ENCODE data around the gene TGFBR2. TPM values are rescaled to one million over a fixed set of nuclear protein-coding genes. Genes with fewer than 3 reads are reported as not detected.

The TGFBR2 gene
- total RNA-seq, 2 donors from 2014 or later: 53.0 to 69.6 TPM

GRCh38 chr3:30615615-30616346 is 9.4 kb downstream of the TGFBR2 start:
- Histone ChIP-seq H3K4me1 (replicated peaks) (no peaks in the 10 kb centered on the region), H3K27me3 (replicated peaks; ENCODE audit: insufficient read depth) (no peaks in the 10 kb centered on the region), H3K36me3 (no peaks in the 10 kb centered on the region), H3K27ac (no peak overlapping the region), H3K9me3 (no peaks in the 10 kb centered on the region), H3K4me3 (no peak overlapping the region)
- TF ChIP-seq POLR2A (IDR thresholded peaks at IDR 0.05) (no peak), CTCF (IDR thresholded peaks at IDR 0.05) (no peak), POLR2AphosphoS5 (IDR thresholded peaks at IDR 0.05) (no peak)
- 67% methylated on average over 3 of the region's 3 CpGs for WGBS
- no peak for DNase-seq (ENCODE audit: low spot score)
- intact Hi-C loops (cut with DNase I): no loop called here

GRCh38 chr3:30616347-30617027 is 10.1 kb downstream of the TGFBR2 start:
- WGBS: 68% methylated on average over 1 of the region's 1 CpG
- Histone ChIP-seq H3K4me3 (no peak overlapping the region), H3K27me3 (replicated peaks; ENCODE audit: insufficient read depth) (no peaks in the 10 kb centered on the region), H3K36me3 (no peaks in the 10 kb centered on the region), H3K4me1 (replicated peaks) (no peaks in the 10 kb centered on the region), H3K9me3 (no peaks in the 10 kb centered on the region), H3K27ac (no peak overlapping the region)
- TF ChIP-seq POLR2AphosphoS5 (IDR thresholded peaks at IDR 0.05) (no peak), CTCF (IDR thresholded peaks at IDR 0.05) (no peak), POLR2A (IDR thresholded peaks at IDR 0.05) (no peak)
- intact Hi-C loops (cut with DNase I): no loop called here
- no peak for DNase-seq (ENCODE audit: low spot score)

DNA sequence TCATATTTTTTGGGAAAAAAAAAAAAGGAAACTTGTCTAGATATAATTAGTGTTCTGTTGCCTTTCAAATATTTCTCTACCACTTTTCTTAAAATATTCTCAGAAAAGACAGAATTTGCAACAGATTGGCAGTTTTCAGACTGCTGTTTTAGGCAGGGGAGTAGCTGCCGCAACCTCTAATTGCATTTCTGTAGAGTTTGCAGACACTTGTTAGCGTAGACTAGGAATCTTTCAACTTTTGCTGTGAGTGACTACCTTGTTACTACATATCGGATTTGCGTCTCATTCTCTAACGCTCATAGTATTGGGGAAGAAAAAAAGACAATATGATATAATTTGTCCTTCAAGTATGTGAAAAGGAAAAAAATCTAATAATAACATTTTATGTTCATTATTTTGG is 10.7 kb downstream of the TGFBR2 start:
- Histone ChIP-seq H3K27me3 (replicated peaks; ENCODE audit: insufficient read depth) (no peaks in the 10 kb centered on the region), H3K4me3 (no peak overlapping the region), H3K27ac (no peak overlapping the region), H3K4me1 (replicated peaks) (no peaks in the 10 kb centered on the region), H3K9me3 (no peaks in the 10 kb centered on the region), H3K36me3 (no peaks in the 10 kb centered on the region)
- intact Hi-C loops (cut with DNase I): no loop called here
- 94% methylated on average over 5 of the region's 5 CpGs for WGBS
- DNase-seq (ENCODE audit: low spot score): no peak
- TF ChIP-seq POLR2A (IDR thresholded peaks at IDR 0.05) (no peak), CTCF (IDR thresholded peaks at IDR 0.05) (no peak), POLR2AphosphoS5 (IDR thresholded peaks at IDR 0.05) (no peak)

DNA sequence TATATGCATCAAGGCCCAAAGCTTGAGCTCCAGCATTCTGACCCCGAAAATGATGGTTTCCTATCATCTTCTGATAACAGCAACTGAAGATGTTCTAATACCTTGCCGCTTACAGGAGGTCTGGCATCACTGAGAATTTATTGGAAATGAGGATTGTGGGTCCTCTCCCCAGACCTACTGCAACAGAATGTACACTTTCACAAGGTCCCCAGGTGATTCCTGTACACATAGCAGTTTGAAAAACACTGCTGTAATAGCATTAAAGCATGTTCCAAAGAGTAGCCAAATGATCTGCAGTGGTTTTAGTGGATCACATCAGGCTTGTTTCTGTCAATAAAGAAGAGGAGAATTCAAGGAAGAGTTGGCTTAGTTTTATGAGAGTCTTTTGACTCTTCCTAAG is 11.3 kb downstream of the TGFBR2 start:
- intact Hi-C loops (cut with DNase I): no loop called here
- no peak overlapping the region for H3K27ac ChIP-seq
- no peaks in the 10 kb centered on the region for H3K36me3 ChIP-seq
- no peak for TF ChIP-seq POLR2A (IDR thresholded peaks at IDR 0.05)
- no peak for TF ChIP-seq CTCF (IDR thresholded peaks at IDR 0.05)
- TF ChIP-seq POLR2AphosphoS5 (IDR thresholded peaks at IDR 0.05): no peak
- no peak overlapping the region for H3K4me3 ChIP-seq
- H3K27me3 ChIP-seq (replicated peaks; ENCODE audit: insufficient read depth): no peaks in the 10 kb centered on the region
- no peak for DNase-seq (ENCODE audit: low spot score)
- no peaks in the 10 kb centered on the region for H3K4me1 ChIP-seq (replicated peaks)
- no peaks in the 10 kb centered on the region for H3K9me3 ChIP-seq
- 95% methylated on average over 2 of the region's 2 CpGs for WGBS

GRCh38 chr3:30618526-30618925 is 12.1 kb downstream of the TGFBR2 start:
- intact Hi-C loops (cut with DNase I): no loop called here
- no peak overlapping the region for H3K27ac ChIP-seq
- H3K36me3 ChIP-seq: no peaks in the 10 kb centered on the region
- TF ChIP-seq POLR2AphosphoS5 (IDR thresholded peaks at IDR 0.05): no peak
- TF ChIP-seq CTCF (IDR thresholded peaks at IDR 0.05): no peak
- TF ChIP-seq POLR2A (IDR thresholded peaks at IDR 0.05): no peak
- no peak for DNase-seq (ENCODE audit: low spot score)
- H3K27me3 ChIP-seq (replicated peaks; ENCODE audit: insufficient read depth): no peaks in the 10 kb centered on the region
- no peaks in the 10 kb centered on the region for H3K9me3 ChIP-seq
- no peak overlapping the region for H3K4me3 ChIP-seq
- no peaks in the 10 kb centered on the region for H3K4me1 ChIP-seq (replicated peaks)
- WGBS: 69% methylated on average over 3 of the region's 3 CpGs

Measured in prostate gland (tissue), 2 donors.